PC-3 (cell line): Measurements from ENCODE around the gene ATP8A2. TPM values are rescaled to one million over a fixed set of nuclear protein-coding genes. Genes with fewer than 3 reads are reported as not detected.

Experiments
- ATAC-seq: fragments of 200-7000 bp; cut with Tn5 transposase; 2 replicates; pipeline ENCODE4 v1.9.1; 2020; ENCODE audit warnings: mild to moderate bottlenecking, moderate library complexity
- BruUV-seq: library from RNA; stranded (reverse); fragments of 400-500 nt; replicated peaks from 2 replicates; lab custom pipeline; 2021; lab: Mats Ljungman, UMichigan
- CTCF ChIA-PET: fragments of 300-600 bp; sonication (Branson Sonifier 250); formaldehyde crosslinking; loops from one replicate; lab custom pipeline; 2022; ENCODE audit warnings: antibody characterized with exemption; lab: Charles Lee
- POLR2A ChIA-PET: fragments of 300-600 bp; sonication (Branson Sonifier 250); formaldehyde crosslinking; loops from one replicate; lab custom pipeline; 2022; ENCODE audit warnings: antibody characterized with exemption; ENCODE audit not compliant: unreplicated experiment; lab: Charles Lee
- DNase-seq: peaks from one replicate; pipeline ENCODE4 v3.0.0-alpha.2; 2015
- H2AFZ ChIP-seq: fragments of 300-600 bp; sonication (generic); 2 replicates; pipeline ENCODE4 v1.6.0; 2016; ENCODE audit warnings: antibody characterized with exemption, low read length
- H3F3A ChIP-seq: fragments of 300-600 bp; sonication (generic); one replicate; pipeline ENCODE4 v1.6.0; 2017; ENCODE audit warnings: antibody characterized with exemption, low read length, control low read depth, mild to moderate bottlenecking; ENCODE audit not compliant: unreplicated experiment
- H3K27ac ChIP-seq: fragments of 300-600 bp; sonication (generic); 2 replicates; pipeline ENCODE4 v1.5.1; 2016; ENCODE audit warnings: mild to moderate bottlenecking, low read length
- H3K27me3 ChIP-seq: fragments of 300-600 bp; sonication (generic); 2 replicates; pipeline ENCODE4 v1.6.1; 2016; ENCODE audit warnings: low read length, mixed read lengths
- H3K36me3 ChIP-seq: fragments of 300-600 bp; sonication (generic); 2 replicates; pipeline ENCODE4 v1.6.1; 2016; ENCODE audit warnings: low read depth, mixed run types, low read length, mixed read lengths
- H3K4me1 ChIP-seq: fragments of 300-600 bp; sonication (generic); 2 replicates; pipeline ENCODE4 v1.5.1; 2016; ENCODE audit warnings: low read length; ENCODE audit not compliant: insufficient read depth
- H3K4me2 ChIP-seq: fragments of 300-600 bp; sonication (generic); 2 replicates; pipeline ENCODE4 v1.6.0; 2016; ENCODE audit warnings: low read length
- H3K4me3 ChIP-seq: fragments of 300-600 bp; sonication (generic); 2 replicates; pipeline ENCODE4 v1.5.1; 2016; ENCODE audit warnings: mild to moderate bottlenecking, low read length, mixed read lengths
- H3K79me2 ChIP-seq: fragments of 300-600 bp; sonication (generic); 2 replicates; pipeline ENCODE4 v1.6.1; 2017; ENCODE audit warnings: low read length, mixed read lengths
- H3K9ac ChIP-seq: fragments of 300-600 bp; sonication (generic); 2 replicates; pipeline ENCODE4 v1.6.0; 2016; ENCODE audit warnings: mild to moderate bottlenecking, low read length
- H3K9me2 ChIP-seq: fragments of 300-600 bp; sonication (generic); replicated peaks from 2 replicates; pipeline ENCODE4 v1.6.1; 2016; ENCODE audit warnings: mixed run types, low read length, mixed read lengths
- H3K9me3 ChIP-seq: fragments of 300-600 bp; sonication (generic); 2 replicates; pipeline ENCODE4 v1.6.1; 2016; ENCODE audit warnings: low read length, mixed read lengths
- H4K20me1 ChIP-seq: fragments of 300-600 bp; sonication (generic); 2 replicates; pipeline ENCODE4 v1.6.1; 2016; ENCODE audit warnings: low read length, mixed read lengths
- CTCF ChIP-seq: fragments of 300-600 bp; sonication (generic); conservative IDR thresholded peaks from 2 replicates; pipeline ENCODE4 v1.5.1; 2017; ENCODE audit warnings: antibody characterized with exemption, low read depth, mild to moderate bottlenecking, low read length
- EZH2 ChIP-seq: fragments of 300-600 bp; sonication (generic); IDR thresholded peaks from one replicate; pipeline ENCODE4 v1.6.1; 2017; ENCODE audit warnings: antibody characterized with exemption, mild to moderate bottlenecking, low read length; ENCODE audit not compliant: unreplicated experiment
- EZH2phosphoT487 ChIP-seq: fragments of 300-600 bp; sonication (generic); IDR thresholded peaks from 2 replicates; pipeline ENCODE4 v1.6.1; 2018; ENCODE audit warnings: mild to moderate bottlenecking, antibody characterized with exemption, low read length, borderline replicate concordance
- intact Hi-C: fragments of 100-400 bp; cut with micrococcal nuclease; formaldehyde crosslinking; loops from 2 replicates; pipeline ENCODE4 v1.9.0; 2023
- total RNA-seq: library from RNA; depleted of rRNA; stranded (reverse); fragments of >200 nt; gene quantifications from 2 replicates; pipeline ENCODE4 v1.2.3, GENCODE V29; 2014

The ATP8A2 gene
- total RNA-seq, 1 experiment from 2014 or later = 0.04 TPM

- CTCF ChIA-PET = no interaction called here
- Histone ChIP-seq H3K79me2 (no peaks in the 10 kb centered on the region), H4K20me1 (no peaks in the 10 kb centered on the region), H3K36me3 (no peaks in the 10 kb centered on the region), H3K9me3 (no peaks in the 10 kb centered on the region), H3K4me1 (peaks cover 16% of the 10 kb centered on the region), H3K4me3 (no peak overlapping the region), H3K9me2 (no peaks in the 10 kb centered on the region), H3K27me3 (no peaks in the 10 kb centered on the region), H2AFZ (no peak overlapping the region), H3F3A (no peaks in the 10 kb centered on the region), H3K27ac (no peak overlapping the region), H3K9ac (no peak overlapping the region), H3K4me2 (no peak overlapping the region)
- intact Hi-C loops = no loop called here
- DNase-seq = no peak
- TF ChIP-seq EZH2phosphoT487 (no peak), EZH2 (no peak), CTCF (no peak)
- no TSS peak for BruUV-seq
- POLR2A ChIA-PET = no interaction called here
- no peak; the same call in 1 of the 2 replicates for ATAC-seq
Observed at GRCh38 chr13:25733696-25734435, 362.1 kb downstream of the ATP8A2 start.

- Histone ChIP-seq H3K9me2 (no peaks in the 10 kb centered on the region), H3K27ac (no peak overlapping the region), H3K4me3 (no peak overlapping the region), H2AFZ (no peak overlapping the region), H3K27me3 (no peaks in the 10 kb centered on the region), H3K79me2 (no peaks in the 10 kb centered on the region), H3K9me3 (no peaks in the 10 kb centered on the region), H3F3A (no peaks in the 10 kb centered on the region), H3K9ac (no peak overlapping the region), H4K20me1 (no peaks in the 10 kb centered on the region), H3K4me1 (peaks cover 5% of the 10 kb centered on the region), H3K4me2 (no peak overlapping the region), H3K36me3 (no peaks in the 10 kb centered on the region)
- CTCF ChIA-PET = no interaction called here
- DNase-seq (no peak), ATAC-seq (no peak)
- POLR2A ChIA-PET = no interaction called here
- BruUV-seq = no TSS peak
- TF ChIP-seq EZH2phosphoT487 (no peak), EZH2 (no peak), CTCF (no peak)
- intact Hi-C loops = no loop called here
Observed at GRCh38 chr13:25738342-25739196, 366.8 kb downstream of the ATP8A2 start.

- DNase-seq = no peak
- Histone ChIP-seq H3K79me2 (no peaks in the 10 kb centered on the region), H3K9me3 (no peaks in the 10 kb centered on the region), H3K9ac (no peak overlapping the region), H3K36me3 (no peaks in the 10 kb centered on the region), H4K20me1 (no peaks in the 10 kb centered on the region), H2AFZ (no peak overlapping the region), H3K4me1 (no peaks in the 10 kb centered on the region), H3F3A (no peaks in the 10 kb centered on the region), H3K4me2 (no peak overlapping the region), H3K27me3 (no peaks in the 10 kb centered on the region), H3K9me2 (no peaks in the 10 kb centered on the region), H3K27ac (no peak overlapping the region), H3K4me3 (no peak overlapping the region)
- no TSS peak for BruUV-seq
- POLR2A ChIA-PET = no interaction called here
- CTCF ChIA-PET = no interaction called here
- ATAC-seq = no peak
- no peak for TF ChIP-seq EZH2phosphoT487
- no peak for TF ChIP-seq CTCF
- no peak for TF ChIP-seq EZH2
- intact Hi-C loops = no loop called here
Observed at GRCh38 chr13:25739376-25739775, 367.6 kb downstream of the ATP8A2 start.
